Uterus (tissue), 4 donors: Measurements from ENCODE around the gene ZNF362. TPM values are rescaled to one million over a fixed set of nuclear protein-coding genes. Genes with fewer than 3 reads are reported as not detected.

Experiments
- DNase-seq, 2 donors: peaks; one replicate each; pipeline ENCODE4 v3.0.0-alpha.2; 2019 to 2020
- H3K27ac ChIP-seq, 2 donors: fragments of 200-600 bp; sonication (generic); 1 replicate in 1 of 2; 2 replicates in 1 of 2; pipeline ENCODE4 v1.5.1; 2016 to 2018
- H3K27me3 ChIP-seq, 2 donors: fragments of 200-600 bp; sonication (generic); one replicate each; pipeline ENCODE4 v1.5.1; 2018 to 2019; ENCODE audit warnings: control low read depth in 1 of 2
- H3K36me3 ChIP-seq, 2 donors: fragments of 200-600 bp; sonication (generic); one replicate each; pipeline ENCODE4 v1.5.1; 2019; ENCODE audit warnings: control low read depth in 1 of 2
- H3K4me1 ChIP-seq, 2 donors: fragments of 200-600 bp; sonication (generic); one replicate each; pipeline ENCODE4 v1.5.1; 2018 to 2019; ENCODE audit warnings: control low read depth in 1 of 2
- H3K4me3 ChIP-seq, 2 donors: fragments of 200-600 bp; sonication (generic); 1 replicate in 1 of 2; 2 replicates in 1 of 2; pipeline ENCODE4 v1.5.1; 2018 to 2019; ENCODE audit warnings: mild to moderate bottlenecking in 1 of 2
- H3K9me3 ChIP-seq, 2 donors: fragments of 200-600 bp; sonication (generic); one replicate each; pipeline ENCODE4 v1.5.1; 2019; ENCODE audit warnings: control low read depth in 1 of 2
- CTCF ChIP-seq, 4 experiments: fragments of 200-600 bp in 2 of 4; fragments of 450-650 bp in 2 of 4; sonication (generic) in 2 of 4; IDR thresholded peaks; one replicate each; pipeline ENCODE4 v1.5.1; 2016 to 2019; ENCODE audit warnings: antibody characterized with exemption in 4 of 4, mild to moderate bottlenecking in 2 of 4, moderate library complexity in 1 of 4
- POLR2A ChIP-seq, 2 donors: fragments of 450-650 bp; IDR thresholded peaks; one replicate each; pipeline ENCODE4 v1.6.1; 2016; ENCODE audit warnings: antibody characterized with exemption in 2 of 2, mild to moderate bottlenecking in 1 of 2, moderate library complexity in 1 of 2
- intact Hi-C: fragments of 100-400 bp; cut with DNase I; formaldehyde crosslinking; loops from one replicate; pipeline ENCODE4 v1.15.1; 2023; ENCODE audit warnings: low total_unique reads
- total RNA-seq, 4 donors: library from RNA; depleted of rRNA in 3 of 4; stranded (reverse); fragments of >200 nt in 3 of 4; gene quantifications; one replicate each; pipeline versions ENCODE4 v1.1.0 to v1.2.4, GENCODE V29; 2014 to 2023
- donor health status: DM: yes; HTN: yes; CAD: no.

The ZNF362 gene
- total RNA-seq, 4 donors from 2014 or later, result 9.2 to 45.3 (median 25.8) TPM

- intact Hi-C loops, result no loop called here
Observed at GRCh38 chr1:33311706-33312412, 55.6 kb downstream of the ZNF362 start.

GRCh38 chr1:33312413-33312749 is 56.1 kb downstream of the ZNF362 start:
- no peak for TF ChIP-seq CTCF (IDR thresholded peaks at IDR 0.05)
- no peaks in the 10 kb centered on the region for H3K9me3 ChIP-seq
- no peak for DNase-seq
- H3K27ac ChIP-seq, result no peak overlapping the region
- H3K36me3 ChIP-seq, result no peaks in the 10 kb centered on the region
- intact Hi-C loops, result no loop called here
- no peaks in the 10 kb centered on the region for H3K4me1 ChIP-seq
- no peak overlapping the region for H3K4me3 ChIP-seq
- H3K27me3 ChIP-seq, result no peaks in the 10 kb centered on the region

More at GRCh38 chr1:33311706-33312412, 55.6 kb downstream of the ZNF362 start:
- no peak overlapping the region for H3K27ac ChIP-seq
- H3K9me3 ChIP-seq, result no peaks in the 10 kb centered on the region
- DNase-seq, result no peak
- TF ChIP-seq POLR2A (IDR thresholded peaks at IDR 0.05) (no peak), CTCF (IDR thresholded peaks at IDR 0.05) (no peak)
- H3K4me3 ChIP-seq, result no peak overlapping the region
- H3K4me1 ChIP-seq, result peaks cover 0 to 4% of the 10 kb centered on the region in 2 donors
- H3K27me3 ChIP-seq, result no peaks in the 10 kb centered on the region
- no peaks in the 10 kb centered on the region for H3K36me3 ChIP-seq

- no peak for DNase-seq
- intact Hi-C loops, result no loop called here
- Histone ChIP-seq H3K27me3 (no peaks in the 10 kb centered on the region), H3K4me1 (no peaks in the 10 kb centered on the region), H3K9me3 (no peaks in the 10 kb centered on the region), H3K36me3 (no peaks in the 10 kb centered on the region), H3K27ac (no peak overlapping the region), H3K4me3 (no peak overlapping the region)
- no peak for TF ChIP-seq CTCF (IDR thresholded peaks at IDR 0.05)
- TF ChIP-seq POLR2A (IDR thresholded peaks at IDR 0.05), result no peak
Observed at GRCh38 chr1:33314416-33314815, 58.1 kb downstream of the ZNF362 start.

- Histone ChIP-seq H3K27ac (no peak overlapping the region), H3K4me3 (no peak overlapping the region), H3K9me3 (no peaks in the 10 kb centered on the region), H3K4me1 (no peaks in the 10 kb centered on the region), H3K36me3 (no peaks in the 10 kb centered on the region), H3K27me3 (no peaks in the 10 kb centered on the region)
- no peak for DNase-seq
- intact Hi-C loops, result no loop called here
- TF ChIP-seq CTCF (IDR thresholded peaks at IDR 0.05) (no peak), POLR2A (IDR thresholded peaks at IDR 0.05) (no peak)
Observed at GRCh38 chr1:33316601-33317000, 60.3 kb downstream of the ZNF362 start.

- DNase-seq, result no peak
- TF ChIP-seq POLR2A (IDR thresholded peaks at IDR 0.05) (no peak), CTCF (IDR thresholded peaks at IDR 0.05) (no peak)
Observed at GRCh38 chr1:33317354-33317753, 61.1 kb downstream of the ZNF362 start.

More at GRCh38 chr1:33317354-33317753, 61.1 kb downstream of the ZNF362 start:
- Histone ChIP-seq H3K36me3 (no peaks in the 10 kb centered on the region), H3K4me1 (no peaks in the 10 kb centered on the region), H3K27me3 (no peaks in the 10 kb centered on the region), H3K4me3 (no peak overlapping the region), H3K27ac (no peak overlapping the region), H3K9me3 (no peaks in the 10 kb centered on the region)
- intact Hi-C loops, result no loop called here
